ENCODE results near the gene ADH7.

Gene ADH7

DNA sequence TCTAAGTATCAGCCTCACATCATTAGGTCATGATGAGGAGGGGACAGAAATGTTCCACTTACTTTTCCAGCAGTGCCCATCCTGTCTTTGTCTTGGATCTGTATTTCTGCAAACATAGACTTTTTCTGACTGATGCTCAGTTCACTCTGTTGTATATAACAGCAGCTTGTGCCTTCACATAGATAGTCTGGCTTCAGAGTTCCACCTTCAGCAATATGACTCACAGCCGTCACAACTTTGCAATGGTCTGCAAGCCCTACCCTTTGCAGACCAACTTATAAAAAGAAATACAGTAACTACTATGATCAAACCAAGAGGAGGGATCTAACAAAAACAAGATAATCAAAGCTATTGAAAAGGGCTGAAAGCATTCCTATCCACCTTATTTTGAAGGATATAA lies at the start of gene ADH7:
Gene ADH7, minus strand, starts transcription at position 189 of the 400 bp plus-strand sequence. Its CDS starts 109 bp downstream, at position 80.
- H3K27me3 ChIP-seq, result no peaks in the 10 kb centered on the region
- no peak within 1 kb of the TSS for H3K27ac ChIP-seq
- intact Hi-C loops (cut with DNase I; ENCODE audit: low total_unique reads), result no loop called here
- no peaks in the 10 kb centered on the region for H3K36me3 ChIP-seq
- H3K9me3 ChIP-seq, result no peaks in the 10 kb centered on the region
- DNase-seq, result no peak
- H3K4me1 ChIP-seq, result no peaks in the 10 kb centered on the region
- H3K4me3 ChIP-seq, result no peak within 1 kb of the TSS
- no peak for TF ChIP-seq CTCF (IDR thresholded peaks at IDR 0.05)

DNA sequence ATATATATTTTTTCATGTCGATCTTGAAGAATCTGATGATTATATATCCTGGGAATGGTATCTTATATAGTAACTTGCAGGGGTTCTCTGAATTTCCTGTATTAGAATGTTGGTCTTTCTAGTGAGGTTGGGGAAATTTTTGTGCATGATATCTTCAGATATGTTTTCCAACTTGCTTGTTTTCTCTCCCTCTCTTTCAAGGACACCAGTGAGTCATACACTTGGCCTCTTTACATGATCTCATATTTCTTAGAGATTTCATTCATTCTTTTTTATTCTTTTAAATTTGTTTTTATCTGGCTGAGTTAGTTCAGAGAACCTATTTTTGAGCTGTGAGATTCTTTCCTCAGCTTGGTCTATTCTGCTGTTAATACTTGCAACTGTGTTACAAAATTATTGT lies 48.5 kb upstream of the ADH7 start:
- Histone ChIP-seq H3K9me3 (peaks cover 7 to 33% (median 14%) of the 10 kb centered on the region in 3 donors), H3K36me3 (no peaks in the 10 kb centered on the region), H3K27me3 (no peaks in the 10 kb centered on the region), H3K4me1 (no peaks in the 10 kb centered on the region), H3K27ac (no peak overlapping the region), H3K4me3 (no peak overlapping the region)
- no peak for TF ChIP-seq CTCF (IDR thresholded peaks at IDR 0.05)
- no peak for DNase-seq
- intact Hi-C loops (cut with DNase I; ENCODE audit: low total_unique reads), result no loop called here

DNA sequence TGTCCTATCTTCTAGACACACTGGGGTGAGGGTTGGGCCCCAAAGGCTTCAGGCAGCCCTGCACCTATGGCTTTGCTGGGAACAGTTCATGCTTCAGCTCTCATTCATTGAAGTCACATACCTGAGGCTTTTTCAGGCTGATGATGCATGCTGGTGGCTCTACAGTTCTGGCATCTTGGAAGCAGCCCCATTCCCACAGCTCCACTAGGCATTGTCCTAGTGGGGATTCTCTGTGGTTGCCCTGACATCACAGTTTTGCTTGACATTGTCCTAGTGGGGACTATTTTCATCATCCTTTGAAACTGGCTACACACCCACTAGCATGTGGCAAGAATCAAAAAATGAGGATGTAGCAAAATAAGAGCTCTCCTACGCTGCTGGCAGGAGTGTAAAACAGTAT lies 38.0 kb upstream of the ADH7 start:
- H3K36me3 ChIP-seq, result no peaks in the 10 kb centered on the region
- no peak for DNase-seq
- H3K27ac ChIP-seq, result no peak overlapping the region
- intact Hi-C loops (cut with DNase I; ENCODE audit: low total_unique reads), result no loop called here
- H3K9me3 ChIP-seq, result no peaks in the 10 kb centered on the region
- H3K4me3 ChIP-seq, result no peak overlapping the region
- H3K4me1 ChIP-seq, result no peaks in the 10 kb centered on the region
- TF ChIP-seq CTCF (IDR thresholded peaks at IDR 0.05), result no peak
- H3K27me3 ChIP-seq, result no peaks in the 10 kb centered on the region

DNA sequence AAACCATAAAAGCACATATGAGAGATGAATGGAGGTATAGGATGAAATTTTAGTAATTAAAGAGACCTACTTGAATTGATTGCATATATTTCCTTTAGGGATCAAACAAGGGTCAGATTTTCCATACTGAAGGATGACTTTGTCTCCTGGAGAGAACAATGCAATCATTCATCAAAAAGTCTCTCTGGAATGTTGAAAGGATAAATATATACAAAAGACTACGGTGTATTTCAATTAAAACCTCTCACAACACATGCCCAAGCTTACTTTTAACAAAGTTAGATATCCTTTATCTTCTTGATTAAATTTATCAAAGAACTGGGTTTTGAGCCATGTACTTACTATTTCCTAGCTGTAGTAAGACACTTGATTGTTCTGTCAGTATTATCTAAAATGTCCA lies 36.8 kb upstream of the ADH7 start:
- Histone ChIP-seq H3K4me3 (no peak overlapping the region), H3K4me1 (no peaks in the 10 kb centered on the region), H3K27me3 (no peaks in the 10 kb centered on the region), H3K27ac (no peak overlapping the region), H3K36me3 (no peaks in the 10 kb centered on the region), H3K9me3 (no peaks in the 10 kb centered on the region)
- no peak for DNase-seq
- TF ChIP-seq CTCF (IDR thresholded peaks at IDR 0.05), result no peak
- intact Hi-C loops (cut with DNase I; ENCODE audit: low total_unique reads), result no loop called here

DNA sequence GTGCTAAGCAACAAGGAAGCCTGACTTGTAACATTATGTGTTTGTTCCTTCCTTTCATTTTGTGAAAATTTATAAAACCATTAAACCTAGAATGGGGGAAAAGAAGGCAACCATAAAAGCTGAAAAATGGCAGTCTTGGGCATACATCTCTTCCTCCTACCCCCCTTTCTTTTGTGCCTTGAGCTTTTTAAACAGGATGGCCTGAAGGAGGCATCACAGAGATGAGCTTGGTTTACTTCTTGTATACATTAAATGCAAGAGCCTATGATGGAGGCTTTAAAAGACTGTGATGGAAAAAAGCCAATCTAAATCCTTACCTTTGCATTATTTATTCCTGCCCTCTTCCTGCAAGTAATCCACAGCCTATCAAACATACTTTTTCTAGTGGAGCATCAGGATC lies 36.2 kb upstream of the ADH7 start:
- TF ChIP-seq CTCF (IDR thresholded peaks at IDR 0.05), result no peak
- H3K27ac ChIP-seq, result no peak overlapping the region
- no peaks in the 10 kb centered on the region for H3K4me1 ChIP-seq
- DNase-seq, result no peak
- intact Hi-C loops (cut with DNase I; ENCODE audit: low total_unique reads), result no loop called here
- no peaks in the 10 kb centered on the region for H3K36me3 ChIP-seq
- no peak overlapping the region for H3K4me3 ChIP-seq
- no peaks in the 10 kb centered on the region for H3K27me3 ChIP-seq
- no peaks in the 10 kb centered on the region for H3K9me3 ChIP-seq

- no peak for DNase-seq
- no peak for TF ChIP-seq CTCF (IDR thresholded peaks at IDR 0.05)
- Histone ChIP-seq H3K27me3 (no peaks in the 10 kb centered on the region), H3K27ac (no peak overlapping the region), H3K4me3 (no peak overlapping the region), H3K4me1 (no peaks in the 10 kb centered on the region), H3K9me3 (no peaks in the 10 kb centered on the region), H3K36me3 (no peaks in the 10 kb centered on the region)
- intact Hi-C loops (cut with DNase I; ENCODE audit: low total_unique reads), result loop anchor here (5.0 kb wide), 1 partner anchor 527 kb away; no protein-coding TSS in a partner anchor
Measured at GRCh38 chr4:99468889-99469288, 33.7 kb upstream of the ADH7 start.
